Smooth muscle cell (in vitro differentiated cells): ENCODE measurements around the gene TARM1. TPM values are rescaled to one million over a fixed set of nuclear protein-coding genes. Genes with fewer than 3 reads are reported as not detected.
A peak's percentile ranks its signal among the peaks of the same experiment; 100 is the strongest.

Experiments used
- DNase-seq: peaks from one replicate; lab custom pipeline; 2025; ENCODE audit not compliant: unreplicated experiment; lab: John Stamatoyannopoulos, UW
- H2AFZ ChIP-seq: fragments of 200-600 bp; sonication (generic); 2 replicates; pipeline ENCODE4 v1.6.0; 2016; ENCODE audit warnings: antibody characterized with exemption, low read depth, mild to moderate bottlenecking
- H3F3A ChIP-seq: fragments of 200-600 bp; sonication (generic); 2 replicates; pipeline ENCODE4 v1.6.0; 2017; ENCODE audit warnings: antibody characterized with exemption, low read depth
- H3K27ac ChIP-seq: fragments of 200-600 bp; sonication (generic); 2 replicates; pipeline ENCODE4 v1.5.1; 2016; ENCODE audit warnings: low read depth, mild to moderate bottlenecking
- H3K27me3 ChIP-seq: fragments of 200-600 bp; sonication (generic); 2 replicates; pipeline ENCODE4 v1.6.1; 2016; ENCODE audit warnings: low read depth, mild to moderate bottlenecking
- H3K36me3 ChIP-seq: fragments of 200-600 bp; sonication (generic); 2 replicates; pipeline ENCODE4 v1.5.1; 2016; ENCODE audit warnings: low read depth
- H3K4me1 ChIP-seq: fragments of 200-600 bp; sonication (generic); 2 replicates; pipeline ENCODE4 v1.5.1; 2016; ENCODE audit warnings: low read depth
- H3K4me2 ChIP-seq: fragments of 200-600 bp; sonication (generic); 2 replicates; pipeline ENCODE4 v1.6.0; 2016; ENCODE audit warnings: mild to moderate bottlenecking
- H3K4me3 ChIP-seq: fragments of 200-600 bp; sonication (generic); 2 replicates; pipeline ENCODE4 v1.5.1; 2016; ENCODE audit warnings: mild to moderate bottlenecking
- H3K79me2 ChIP-seq: fragments of 200-600 bp; sonication (generic); 2 replicates; pipeline ENCODE4 v1.6.0; 2016; ENCODE audit warnings: low read depth, mild to moderate bottlenecking
- H3K9ac ChIP-seq: fragments of 200-600 bp; sonication (generic); 2 replicates; pipeline ENCODE4 v1.6.0; 2016; ENCODE audit warnings: low read depth
- H3K9me3 ChIP-seq: fragments of 200-600 bp; sonication (generic); replicated peaks from 2 replicates; pipeline ENCODE4 v1.5.1; 2016; ENCODE audit warnings: low read depth
- H4K20me1 ChIP-seq: fragments of 200-600 bp; sonication (generic); 2 replicates; pipeline ENCODE4 v1.6.0; 2016; ENCODE audit warnings: low read depth
- CTCF ChIP-seq: fragments of 200-600 bp; sonication (generic); IDR thresholded peaks from 2 replicates; pipeline ENCODE4 v1.5.1; 2017; ENCODE audit warnings: borderline replicate concordance, mild to moderate bottlenecking, antibody characterized with exemption; ENCODE audit not compliant: insufficient read depth, poor library complexity, severe bottlenecking
- WGBS: methylation state at CpG from one replicate; pipeline ENCODE4 v1.1.7; 2016; ENCODE audit warnings: low lambda C conversion rate; 5-methylcytosine and 5-hydroxymethylcytosine counted together
- polyA plus RNA-seq: library from polyadenylated mRNA; unstranded; fragments of >200 nt; fragmentation: Nextera tagmentation; extraction: Ambion mirVana; gene quantifications from 2 replicates; pipeline ENCODE4 v1.2.1, GENCODE V29; 2016
- total RNA-seq: library from RNA; depleted of rRNA; stranded (reverse); fragments of >200 nt; gene quantifications from 2 replicates; pipeline ENCODE4 v1.2.3, GENCODE V29; 2014

Gene TARM1
- total and polyA plus RNA-seq, 2 experiments from 2014 or later = not detected

- Histone ChIP-seq H3K36me3 (no peaks in the 10 kb centered on the region), H3K4me2 (peak overlapping the region; percentile 91), H3K9me3 (no peaks in the 10 kb centered on the region), H3K79me2 (peaks cover 32% of the 10 kb centered on the region), H3K27ac (no peak overlapping the region), H3K4me1 (peaks cover 10% of the 10 kb centered on the region), H3F3A (no peaks in the 10 kb centered on the region), H3K9ac (peak overlapping the region; percentile 79), H2AFZ (peak overlapping the region; percentile 70), H3K27me3 (no peaks in the 10 kb centered on the region), H3K4me3 (peak overlapping the region; percentile 66), H4K20me1 (no peaks in the 10 kb centered on the region)
- 42% methylated on average over 25 of the region's 28 CpGs for WGBS
- TF ChIP-seq CTCF = no peak
- no peak for DNase-seq
Measured at GRCh38 chr19:54114340-54115108, 33.4 kb upstream of the TARM1 start.

GRCh38 chr19:54109651-54110050 is 28.5 kb upstream of the TARM1 start:
- Histone ChIP-seq H3K9me3 (no peaks in the 10 kb centered on the region), H3K27me3 (no peaks in the 10 kb centered on the region), H3K4me3 (no peak overlapping the region), H4K20me1 (no peaks in the 10 kb centered on the region), H3K79me2 (peaks cover 12% of the 10 kb centered on the region), H2AFZ (no peak overlapping the region), H3K27ac (no peak overlapping the region), H3K36me3 (no peaks in the 10 kb centered on the region), H3K4me1 (peaks cover 5% of the 10 kb centered on the region), H3K4me2 (no peak overlapping the region), H3K9ac (no peak overlapping the region), H3F3A (no peaks in the 10 kb centered on the region)
- 94% methylated on average over 4 of the region's 6 CpGs for WGBS
- no peak for TF ChIP-seq CTCF
- DNase-seq = no peak

GRCh38 chr19:54108496-54108895 is 27.3 kb upstream of the TARM1 start:
- Histone ChIP-seq H2AFZ (no peak overlapping the region), H3K4me3 (no peak overlapping the region), H3K36me3 (no peaks in the 10 kb centered on the region), H3K79me2 (peaks cover 12% of the 10 kb centered on the region), H3K4me1 (no peaks in the 10 kb centered on the region), H4K20me1 (no peaks in the 10 kb centered on the region), H3K9ac (no peak overlapping the region), H3K4me2 (no peak overlapping the region), H3K27ac (no peak overlapping the region), H3K9me3 (no peaks in the 10 kb centered on the region), H3F3A (no peaks in the 10 kb centered on the region), H3K27me3 (no peaks in the 10 kb centered on the region)
- no peak for DNase-seq
- TF ChIP-seq CTCF = no peak
- 95% methylated on average over 7 of the region's 7 CpGs for WGBS
